HG03457 (cell line): ENCODE data around the gene NPC1L1.
"Not testable (repeated sequence)": the region's sequence is repeated elsewhere in the genome, so short reads cannot be mapped to it uniquely, and the experiment has no call there.

ENCODE experiments used
- ATAC-seq: cut with Tn5 transposase; IDR thresholded peaks from one replicate; pipeline ENCODE4 v1.9.1; 2021; ENCODE audit warnings: moderate number of reproducible peaks; ENCODE audit not compliant: unreplicated experiment

Gene NPC1L1

DNA sequence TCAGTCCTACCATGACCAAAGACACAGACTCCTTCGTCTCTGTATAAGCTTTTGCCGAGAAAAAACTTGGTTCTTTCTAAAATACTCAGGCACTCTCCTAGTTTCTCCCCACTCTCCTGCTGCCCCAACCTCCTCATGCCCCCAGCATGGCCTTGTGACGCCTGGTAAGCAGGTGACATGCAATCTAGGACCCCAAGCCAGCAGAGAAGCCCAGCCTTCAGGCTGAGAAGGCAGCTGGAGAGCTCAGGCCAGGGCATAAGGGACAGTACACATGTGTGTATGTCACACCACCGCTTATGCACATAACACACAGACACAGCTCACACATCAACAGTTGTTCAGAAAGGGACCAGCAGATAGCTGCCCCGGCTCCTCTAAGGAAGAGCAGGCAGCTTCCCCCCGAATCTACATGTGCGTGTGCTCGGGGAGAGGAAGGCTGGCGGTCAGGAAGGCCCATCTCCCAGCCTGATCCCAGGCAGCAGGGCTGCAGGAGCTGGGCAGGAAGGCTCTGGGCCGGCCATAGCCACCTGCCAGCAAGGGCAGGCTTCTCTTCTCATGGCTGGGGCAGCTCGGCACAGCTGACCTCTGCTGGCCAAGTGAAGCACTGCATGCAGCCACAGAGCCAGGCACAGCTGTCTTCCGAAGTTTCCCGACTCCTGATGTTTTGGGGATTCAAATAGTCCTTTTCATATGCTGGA lies 24.1 kb upstream of the NPC1L1 start:
- ATAC-seq: no peak

DNA sequence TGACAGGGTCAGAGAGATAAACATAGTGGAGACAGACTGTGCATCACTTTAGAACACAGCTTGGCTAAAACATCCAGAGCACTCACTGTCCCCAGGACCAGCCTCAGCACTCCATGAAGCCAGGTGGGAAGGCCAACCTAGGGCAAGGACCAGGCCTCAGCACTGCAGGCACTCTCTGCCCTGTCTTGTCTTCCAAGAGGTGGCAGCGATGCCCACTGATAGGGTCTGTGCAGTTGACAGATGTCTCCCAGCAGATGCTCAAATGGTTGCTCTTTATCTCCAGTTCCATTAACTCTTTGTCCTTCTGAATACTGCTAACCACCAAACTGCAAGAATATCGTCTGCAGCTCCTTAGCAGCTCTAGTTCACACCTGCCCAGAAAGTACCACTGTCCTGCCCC lies 23.5 kb upstream of the NPC1L1 start:
- ATAC-seq: no peak

DNA sequence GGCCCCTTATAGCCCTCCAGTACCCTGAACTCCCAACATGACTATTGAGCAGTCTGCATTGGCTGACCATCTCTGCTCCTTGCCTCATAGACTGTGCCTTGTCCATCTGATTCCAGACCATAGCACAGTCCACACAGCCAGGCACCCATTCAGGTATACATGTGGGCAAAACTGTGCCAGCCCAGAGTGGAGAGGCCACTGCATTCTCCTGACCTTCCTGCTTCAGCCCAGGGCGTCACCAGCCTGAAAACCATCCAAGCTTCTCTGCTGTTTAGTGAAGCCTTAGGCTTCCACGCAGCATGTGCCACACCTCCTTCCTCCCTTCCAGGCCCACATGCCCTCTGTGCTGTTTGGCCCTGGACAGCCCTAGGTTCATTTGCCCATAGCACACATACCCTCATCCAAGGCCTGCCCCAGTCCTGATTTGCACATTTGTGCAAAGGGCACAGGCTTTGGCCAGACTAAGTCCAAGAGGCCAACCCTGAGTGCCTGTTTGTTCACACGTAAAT lies 22.1 kb upstream of the NPC1L1 start:
- ATAC-seq: no peak

DNA sequence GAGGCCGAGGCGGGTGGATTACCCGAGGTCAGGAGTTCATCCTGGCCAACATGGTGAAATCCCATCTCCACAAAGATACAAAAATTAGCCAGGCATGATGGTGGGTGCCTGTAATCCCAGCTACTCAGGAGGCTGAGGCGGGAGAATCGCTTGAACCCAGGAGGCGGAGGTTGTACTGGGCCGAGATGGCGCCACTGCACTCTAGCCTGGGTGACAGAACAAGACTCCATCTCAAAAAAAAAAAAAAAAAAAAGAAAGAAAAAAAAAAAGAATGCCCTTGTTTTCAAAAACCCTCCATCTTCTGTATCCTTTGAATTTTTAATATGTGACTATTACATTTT lies 21.5 kb upstream of the NPC1L1 start:
- not testable (repeated sequence) for ATAC-seq

DNA sequence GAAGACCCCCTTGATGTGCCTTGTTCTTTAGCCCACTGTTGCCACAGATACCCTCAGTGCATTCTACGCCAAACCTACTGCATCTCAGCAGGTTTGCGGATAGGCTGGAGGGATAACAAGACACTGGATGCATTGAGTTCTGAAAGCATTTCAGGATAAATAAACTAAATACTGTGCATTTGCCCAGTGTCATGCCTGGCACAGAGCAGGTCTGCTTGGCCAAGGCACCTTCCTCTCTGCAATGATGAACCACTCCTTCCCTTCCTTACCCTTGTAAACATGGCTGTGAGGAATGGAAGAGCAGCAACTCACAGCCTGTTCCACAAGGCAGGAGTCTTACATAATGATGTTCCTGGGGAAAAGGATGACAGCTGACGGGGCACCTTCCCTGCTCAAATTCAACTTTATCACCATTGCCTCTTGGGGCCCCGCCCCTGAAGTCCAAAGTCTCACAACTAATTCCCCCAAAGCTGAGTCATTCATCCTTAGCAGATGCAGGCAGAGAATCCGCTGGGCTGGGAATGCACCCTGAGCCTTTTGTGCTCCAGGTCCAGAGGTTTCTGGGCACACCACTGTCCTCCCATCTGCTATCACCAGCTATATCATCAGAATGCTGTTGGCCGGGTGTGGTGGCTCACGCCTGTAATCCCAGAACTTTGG lies 21.0 kb upstream of the NPC1L1 start:
- ATAC-seq: no peak

GRCh38 chr7:44561481-44561880 lies 20.4 kb upstream of the NPC1L1 start:
- ATAC-seq: no peak

GRCh38 chr7:44559485-44559884 lies 18.4 kb upstream of the NPC1L1 start:
- no peak for ATAC-seq

DNA sequence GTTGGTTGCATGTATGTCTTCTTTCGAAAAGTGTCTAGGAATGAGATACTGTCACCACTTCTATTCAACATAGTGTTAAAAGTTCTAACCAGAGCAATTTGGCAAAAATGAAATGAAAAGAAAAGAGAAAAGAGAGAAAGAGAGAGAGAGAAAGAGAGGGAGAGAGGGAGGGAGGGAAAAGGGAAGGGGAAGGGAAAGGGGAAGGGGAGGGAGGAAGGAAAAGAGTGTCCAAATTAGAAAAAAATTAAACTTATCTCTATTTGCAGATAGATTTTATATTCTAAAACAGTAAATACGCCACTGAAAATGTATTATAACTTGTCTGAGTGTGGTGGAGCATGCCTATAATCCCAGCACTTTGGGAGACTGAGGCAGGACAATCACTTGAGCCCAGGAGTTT lies 16.4 kb upstream of the NPC1L1 start:
- no peak for ATAC-seq

GRCh38 chr7:44555350-44555749 lies 14.2 kb upstream of the NPC1L1 start:
- no peak for ATAC-seq

DNA sequence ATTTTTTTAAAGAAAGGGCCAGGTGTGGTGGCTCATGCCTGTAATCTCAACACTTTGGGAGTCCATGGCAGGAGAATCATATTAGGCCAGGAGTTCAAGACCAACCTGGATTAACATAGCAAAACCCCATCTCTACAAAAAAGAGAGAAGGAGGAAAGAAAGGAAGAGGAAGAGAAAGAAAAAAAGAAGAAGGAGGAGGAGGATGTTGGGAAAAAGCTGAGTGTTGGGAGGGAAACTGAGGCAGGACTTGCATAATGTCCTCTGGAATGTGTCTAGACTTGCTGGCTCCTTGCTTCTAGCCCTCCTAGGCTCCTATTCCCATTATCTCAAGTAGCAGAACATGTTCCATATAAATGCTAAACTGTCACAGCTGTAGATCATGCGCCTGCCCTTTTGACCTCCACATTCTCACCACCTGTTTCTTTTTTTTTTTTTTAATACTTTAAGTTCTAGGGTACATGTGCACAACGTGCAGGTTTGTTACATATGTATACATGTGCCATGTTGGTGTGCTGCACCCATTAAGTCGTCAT lies 11.4 kb upstream of the NPC1L1 start:
- not testable (repeated sequence) for ATAC-seq

GRCh38 chr7:44549457-44549856 lies 8.3 kb upstream of the NPC1L1 start:
- no peak for ATAC-seq

GRCh38 chr7:44548893-44549292 lies 7.8 kb upstream of the NPC1L1 start:
- no peak for ATAC-seq

DNA sequence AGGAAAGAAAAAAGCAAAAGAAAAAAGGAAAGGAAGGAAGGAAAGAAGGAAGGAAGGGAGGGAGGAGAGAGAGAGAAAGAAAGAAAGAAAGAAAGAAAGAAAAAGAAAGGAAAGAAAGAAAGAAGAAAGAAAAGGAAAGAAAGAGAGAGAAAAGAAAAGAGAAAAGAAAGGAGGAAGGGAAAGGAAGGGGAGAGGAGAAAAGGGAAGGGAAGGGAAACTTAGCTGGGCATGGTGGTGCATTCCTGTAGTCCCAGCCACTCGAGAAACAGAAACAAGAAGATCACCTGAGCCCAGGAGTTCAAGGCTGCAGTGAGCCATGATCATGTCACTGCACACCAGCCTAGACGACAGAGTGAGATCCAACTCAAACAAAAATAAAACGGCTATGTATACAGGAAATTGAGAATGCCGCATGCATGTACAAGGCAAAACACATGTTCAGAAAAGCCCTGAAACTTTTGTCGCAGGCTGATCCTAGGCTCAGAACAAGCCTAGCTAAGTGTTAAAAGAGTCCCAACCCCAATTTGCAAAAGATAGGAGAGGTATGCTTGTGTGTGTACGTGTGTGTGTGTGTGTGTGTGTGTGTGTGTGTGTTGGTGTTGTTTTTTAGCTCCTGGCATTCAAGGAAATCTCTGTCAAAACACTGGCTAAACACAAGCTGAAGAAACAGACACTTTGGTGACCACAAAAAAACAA lies 6.6 kb upstream of the NPC1L1 start:
- ATAC-seq: no peak

GRCh38 chr7:44541876-44542610 lies 913 bp upstream of the NPC1L1 start:
- ATAC-seq: no peak

DNA sequence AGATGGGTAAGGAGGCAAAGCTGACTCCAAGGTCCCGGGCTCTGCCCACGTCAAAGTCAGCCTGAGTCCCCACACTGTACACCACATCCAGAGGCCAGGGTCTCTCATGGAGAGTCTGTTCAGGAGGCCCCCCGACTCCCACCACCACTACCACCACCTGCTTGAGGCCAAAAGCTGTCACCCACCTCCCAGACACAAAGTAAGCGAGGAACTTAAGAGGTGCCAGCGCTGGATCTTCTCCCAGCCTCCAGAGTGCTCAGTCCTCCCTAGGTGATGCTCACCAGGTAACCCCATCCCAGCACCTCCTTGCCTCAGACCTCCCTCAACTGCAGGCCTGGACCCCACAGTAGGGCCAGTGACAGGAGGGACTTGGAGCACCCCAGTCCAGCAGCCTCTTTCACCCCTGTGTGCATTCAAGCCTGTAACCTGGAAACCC lies 520 bp downstream of the NPC1L1 start:
- ATAC-seq: no peak

GRCh38 chr7:44539669-44540506 lies 1.2 kb downstream of the NPC1L1 start:
- no peak for ATAC-seq

GRCh38 chr7:44538798-44539668 lies 2.1 kb downstream of the NPC1L1 start:
- ATAC-seq: no peak

DNA sequence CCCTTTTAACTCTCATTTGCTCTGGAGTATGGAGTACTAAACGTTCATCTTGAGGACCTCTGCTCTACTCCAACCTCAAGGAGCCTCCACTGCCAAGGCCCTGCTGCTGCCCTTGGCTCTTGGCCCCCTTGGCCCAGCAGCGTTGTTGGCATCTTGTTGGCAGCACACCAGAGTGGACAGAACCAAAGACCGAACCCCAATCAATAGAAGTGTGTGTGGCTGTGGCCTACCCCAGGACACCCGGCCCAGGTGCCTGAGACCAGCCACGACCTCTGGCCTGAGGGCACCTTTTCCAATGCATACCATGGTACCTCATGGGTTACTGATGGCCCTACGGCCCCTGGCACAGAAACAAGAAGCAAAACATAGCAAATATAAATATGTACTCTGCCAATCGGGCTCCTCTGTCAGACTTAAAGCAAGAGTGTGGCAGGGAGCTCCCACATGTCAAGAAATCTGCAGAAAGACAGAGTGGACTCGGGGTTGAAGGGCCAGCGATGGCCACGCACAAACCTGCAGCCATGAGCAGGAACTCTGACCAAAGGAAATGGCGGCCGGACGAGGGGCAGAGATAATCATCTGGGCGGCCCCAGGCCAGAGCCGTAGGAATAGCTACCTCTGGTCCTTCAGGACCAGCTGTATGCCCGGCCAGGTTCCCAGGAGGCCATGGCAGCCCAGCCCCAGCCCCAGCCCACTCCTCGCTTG lies 2.9 kb downstream of the NPC1L1 start:
- ATAC-seq: no peak

- no peak for ATAC-seq
Observed at GRCh38 chr7:44537442-44537841, 3.7 kb downstream of the NPC1L1 start.
